ENCODE measurements around the gene CFAP99.

- TF ChIP-seq CTCF (IDR thresholded peaks at IDR 0.05) (no peak), POLR2A (IDR thresholded peaks at IDR 0.05) (no peak)
Observed at GRCh38 chr4:2449511-2450392, 31.0 kb downstream of the CFAP99 start.
